Glutamatergic neuron (in vitro differentiated cells): ENCODE results near the gene PITX1. TPM values are rescaled to one million over a fixed set of nuclear protein-coding genes. Genes with fewer than 3 reads are reported as not detected.
"Not testable (repeated sequence)": the region's sequence is repeated elsewhere in the genome, so short reads cannot be mapped to it uniquely, and the experiment has no call there.

Experiments used
- DNase-seq: peaks from one replicate; pipeline ENCODE4 v3.0.0; 2022
- H3K27ac Mint-ChIP-seq: one replicate; pipeline ENCODE4 v1.8.0; 2020; ENCODE audit warnings: mild to moderate bottlenecking, mixed read lengths, inconsistent platforms; ENCODE audit not compliant: unreplicated experiment
- H3K27me3 Mint-ChIP-seq: one replicate; pipeline ENCODE4 v1.8.0; 2020; ENCODE audit warnings: mild to moderate bottlenecking, moderate library complexity, mixed read lengths, inconsistent platforms; ENCODE audit not compliant: unreplicated experiment
- H3K36me3 Mint-ChIP-seq: one replicate; pipeline ENCODE4 v1.8.0; 2020; ENCODE audit warnings: mild to moderate bottlenecking, mixed read lengths, inconsistent platforms; ENCODE audit not compliant: unreplicated experiment
- H3K4me1 Mint-ChIP-seq: one replicate; pipeline ENCODE4 v1.8.0; 2020; ENCODE audit warnings: mild to moderate bottlenecking, low read depth, mixed read lengths, inconsistent platforms; ENCODE audit not compliant: unreplicated experiment
- H3K4me3 Mint-ChIP-seq: one replicate; pipeline ENCODE4 v1.8.0; 2020; ENCODE audit warnings: mild to moderate bottlenecking, mixed read lengths, inconsistent platforms; ENCODE audit not compliant: unreplicated experiment
- H3K9me3 Mint-ChIP-seq: one replicate; pipeline ENCODE4 v1.8.0; 2020; ENCODE audit warnings: mild to moderate bottlenecking, moderate library complexity, mixed read lengths, inconsistent platforms; ENCODE audit not compliant: unreplicated experiment
- CTCF ChIP-seq: fragments of 200-600 bp; sonication (generic); IDR thresholded peaks from one replicate; pipeline ENCODE4 v1.5.0; 2021; ENCODE audit not compliant: partially characterized antibody, unreplicated experiment
- total RNA-seq: library from RNA; stranded (reverse); fragmentation: NEBNext Ultra II Directional; extraction: Animal tissue kit (Norgen Biotek cat#: 25700); gene quantifications from one replicate; pipeline ENCODE4 v1.2.1, GENCODE V29; 2021; ENCODE audit not compliant: unreplicated experiment

Gene PITX1
- total RNA-seq, 1 donor from 2014 or later = 0.76 TPM

- H3K4me1 Mint-ChIP-seq = no peaks in the 10 kb centered on the region
- no peaks in the 10 kb centered on the region for H3K36me3 Mint-ChIP-seq
- no peak overlapping the region for H3K27ac Mint-ChIP-seq
- DNase-seq = no peak
- TF ChIP-seq CTCF = no peak
- peaks cover 2% of the 10 kb centered on the region for H3K9me3 Mint-ChIP-seq
- peaks cover 9% of the 10 kb centered on the region for H3K27me3 Mint-ChIP-seq
- H3K4me3 Mint-ChIP-seq = no peak overlapping the region
Observed at GRCh38 chr5:134997015-134997414, 37.0 kb downstream of the PITX1 start.

- Mint-ChIP-seq H3K9me3 (no peaks in the 10 kb centered on the region), H3K27ac (no peak overlapping the region), H3K27me3 (peaks cover 9% of the 10 kb centered on the region), H3K4me3 (no peak overlapping the region), H3K4me1 (no peaks in the 10 kb centered on the region), H3K36me3 (peaks cover 3% of the 10 kb centered on the region)
- no peak for DNase-seq
- TF ChIP-seq CTCF = no peak
Observed at GRCh38 chr5:134995850-134996402, 38.1 kb downstream of the PITX1 start.

- Mint-ChIP-seq H3K36me3 (peaks cover 5% of the 10 kb centered on the region), H3K4me3 (no peak overlapping the region), H3K4me1 (no peaks in the 10 kb centered on the region), H3K27ac (no peak overlapping the region), H3K9me3 (no peaks in the 10 kb centered on the region), H3K27me3 (peaks cover 9% of the 10 kb centered on the region)
- no peak for TF ChIP-seq CTCF
- DNase-seq = no peak
Observed at GRCh38 chr5:134994560-134995156, 39.4 kb downstream of the PITX1 start.

- no peak for DNase-seq
- Mint-ChIP-seq H3K4me1 (no peaks in the 10 kb centered on the region), H3K36me3 (peaks cover 5% of the 10 kb centered on the region), H3K27ac (no peak overlapping the region), H3K9me3 (no peaks in the 10 kb centered on the region), H3K27me3 (peaks cover 9% of the 10 kb centered on the region), H3K4me3 (no peak overlapping the region)
- TF ChIP-seq CTCF = no peak
Observed at GRCh38 chr5:134993161-134993560, 40.9 kb downstream of the PITX1 start.

- H3K27ac Mint-ChIP-seq = no peak overlapping the region
Observed at GRCh38 chr5:134992148-134992547, 41.9 kb downstream of the PITX1 start.

GRCh38 chr5:134990183-134990582 lies 43.8 kb downstream of the PITX1 start:
- H3K27me3 Mint-ChIP-seq, H3K4me3 Mint-ChIP-seq, H3K27ac Mint-ChIP-seq, H3K36me3 Mint-ChIP-seq, H3K4me1 Mint-ChIP-seq, H3K9me3 Mint-ChIP-seq, DNase-seq: not testable (repeated sequence)

More at GRCh38 chr5:134992148-134992547, 41.9 kb downstream of the PITX1 start:
- TF ChIP-seq CTCF = no peak
- H3K4me3 Mint-ChIP-seq = no peak overlapping the region
- no peaks in the 10 kb centered on the region for H3K9me3 Mint-ChIP-seq
- H3K4me1 Mint-ChIP-seq = no peaks in the 10 kb centered on the region
- peaks cover 2% of the 10 kb centered on the region for H3K27me3 Mint-ChIP-seq
- no peak for DNase-seq
- peaks cover 5% of the 10 kb centered on the region for H3K36me3 Mint-ChIP-seq
